HEK293 (cell line): ENCODE data around the gene NAGLU.

Experiments used
- CTCF ChIP-seq: fragments of 450-650 bp; formaldehyde crosslinking; IDR thresholded peaks from 2 replicates; pipeline ENCODE4 v1.5.1; 2016; ENCODE audit warnings: missing biosample characterization, missing genetic modification characterization
- MYNN ChIP-seq: fragments of 450-650 bp; formaldehyde crosslinking; IDR thresholded peaks from 2 replicates; pipeline ENCODE4 v1.5.1; 2016; ENCODE audit warnings: missing biosample characterization, missing genetic modification characterization, borderline replicate concordance
- PBX3 ChIP-seq: sonication (generic); formaldehyde crosslinking; IDR thresholded peaks from 2 replicates; pipeline ENCODE4 v1.8.1; 2022; ENCODE audit warnings: mild to moderate bottlenecking, moderate library complexity, missing genetic modification reagents
- SALL2 ChIP-seq: fragments of 450-650 bp; formaldehyde crosslinking; IDR thresholded peaks from 2 replicates; pipeline ENCODE4 v1.5.0; 2017; ENCODE audit warnings: missing biosample characterization, mild to moderate bottlenecking, missing genetic modification characterization, borderline replicate concordance
- ZBTB1 ChIP-seq: fragments of 450-650 bp; formaldehyde crosslinking; IDR thresholded peaks from 2 replicates; pipeline ENCODE4 v1.5.1; 2016; ENCODE audit warnings: missing biosample characterization, missing genetic modification characterization
- ZBTB48 ChIP-seq: fragments of 450-650 bp; formaldehyde crosslinking; IDR thresholded peaks from 2 replicates; pipeline ENCODE4 v1.5.1; 2016; ENCODE audit warnings: missing biosample characterization, missing genetic modification characterization
- ZBTB49 ChIP-seq: fragments of 450-650 bp; formaldehyde crosslinking; IDR thresholded peaks from 2 replicates; pipeline ENCODE4 v1.5.1; 2016; ENCODE audit warnings: missing biosample characterization, missing genetic modification characterization, low read depth
- ZFP3 ChIP-seq: fragments of 450-650 bp; formaldehyde crosslinking; IDR thresholded peaks from 2 replicates; pipeline ENCODE4 v1.5.1; 2016; ENCODE audit warnings: low read depth, missing biosample characterization, missing genetic modification characterization
- ZNF24 ChIP-seq: fragments of 450-650 bp; formaldehyde crosslinking; IDR thresholded peaks from 2 replicates; pipeline ENCODE4 v1.5.1; 2016; ENCODE audit warnings: missing biosample characterization, missing genetic modification characterization
- ZNF391 ChIP-seq: fragments of 450-650 bp; formaldehyde crosslinking; IDR thresholded peaks from 2 replicates; pipeline ENCODE4 v1.5.1; 2016; ENCODE audit warnings: low read depth, missing biosample characterization, missing genetic modification characterization, borderline replicate concordance
- ZNF529 ChIP-seq: fragments of 450-650 bp; formaldehyde crosslinking; IDR thresholded peaks from 2 replicates; pipeline ENCODE4 v1.5.1; 2017; ENCODE audit warnings: missing genetic modification characterization, missing biosample characterization; ENCODE audit not compliant: insufficient replicate concordance
- ZNF555 ChIP-seq: fragments of 450-650 bp; formaldehyde crosslinking; conservative IDR thresholded peaks from 2 replicates; pipeline ENCODE4 v1.5.1; 2017; ENCODE audit warnings: missing biosample characterization, mild to moderate bottlenecking, missing genetic modification characterization, inconsistent platforms

GRCh38 chr17:42591411-42591810 is 55.4 kb downstream of the NAGLU start:
- no peak for TF ChIP-seq ZNF555
- TF ChIP-seq ZBTB48, result no peak
- TF ChIP-seq ZFP3 (tag by site-specific recombination), result no peak
- TF ChIP-seq PBX3 (CRISPR knock-in tag), result no peak
- no peak for TF ChIP-seq ZNF24 (tag by site-specific recombination)
- no peak for TF ChIP-seq ZNF391 (tag by site-specific recombination)
- no peak for TF ChIP-seq MYNN (tag by site-specific recombination)
- no peak for TF ChIP-seq CTCF (tag by site-specific recombination)
- TF ChIP-seq SALL2 (tag by site-specific recombination), result no peak
- no peak for TF ChIP-seq ZNF529 (tag by site-specific recombination)
- TF ChIP-seq ZBTB1 (tag by site-specific recombination), result no peak
- no peak for TF ChIP-seq ZBTB49
